Mesothelial cell of epicardium (in vitro differentiated cells): ENCODE measurements around the gene REEP1. TPM values are rescaled to one million over a fixed set of nuclear protein-coding genes. Genes with fewer than 3 reads are reported as not detected.
"Not testable (repeated sequence)": the region's sequence is repeated elsewhere in the genome, so short reads cannot be mapped to it uniquely, and the experiment has no call there.

Experiments
- DNase-seq, 2 experiments: peaks; one replicate each; pipeline ENCODE4 v3.0.0; 2021; ENCODE audit warnings: low spot score in 2 of 2; ENCODE audit not compliant: unreplicated experiment in 2 of 2
- H3K27ac Mint-ChIP-seq: 2 replicates; pipeline ENCODE4 v1.8.0; 2021; ENCODE audit warnings: mixed read lengths
- H3K27me3 Mint-ChIP-seq: 2 replicates; pipeline ENCODE4 v1.8.0; 2021; ENCODE audit warnings: low read depth, mixed read lengths
- H3K36me3 Mint-ChIP-seq: 2 replicates; pipeline ENCODE4 v1.8.0; 2021; ENCODE audit warnings: mixed read lengths
- H3K4me1 Mint-ChIP-seq: 2 replicates; pipeline ENCODE4 v1.8.0; 2021; ENCODE audit warnings: mixed read lengths
- H3K4me3 Mint-ChIP-seq: 2 replicates; pipeline ENCODE4 v1.8.0; 2021; ENCODE audit warnings: mild to moderate bottlenecking, moderate library complexity, mixed read lengths
- H3K9me3 Mint-ChIP-seq: 2 replicates; pipeline ENCODE4 v1.8.0; 2021; ENCODE audit warnings: mixed read lengths
- total RNA-seq: library from RNA; stranded (reverse); gene quantifications from 3 replicates; pipeline ENCODE4 v1.2.1, GENCODE V29; 2021
- TF ChIP-seq, protein P1 (sequence below): fragments of 200-600 bp; sonication (generic); IDR thresholded peaks from one replicate; pipeline ENCODE4 v1.5.0; 2021; ENCODE audit warnings: antibody characterized with exemption; ENCODE audit not compliant: unreplicated experiment

Gene REEP1
- total RNA-seq, 1 donor from 2014 or later: 1.9 TPM

GRCh38 chr2:86231680-86232372, 105.6 kb downstream of the REEP1 start:
- no peak for DNase-seq
- peaks cover 20% of the 10 kb centered on the region for H3K4me1 Mint-ChIP-seq
- H3K27ac Mint-ChIP-seq: no peak overlapping the region
- no peaks in the 10 kb centered on the region for H3K36me3 Mint-ChIP-seq
- no peaks in the 10 kb centered on the region for H3K9me3 Mint-ChIP-seq
- peaks cover 2% of the 10 kb centered on the region for H3K27me3 Mint-ChIP-seq
- H3K4me3 Mint-ChIP-seq: no peak overlapping the region
- TF ChIP-seq, protein P1, sequence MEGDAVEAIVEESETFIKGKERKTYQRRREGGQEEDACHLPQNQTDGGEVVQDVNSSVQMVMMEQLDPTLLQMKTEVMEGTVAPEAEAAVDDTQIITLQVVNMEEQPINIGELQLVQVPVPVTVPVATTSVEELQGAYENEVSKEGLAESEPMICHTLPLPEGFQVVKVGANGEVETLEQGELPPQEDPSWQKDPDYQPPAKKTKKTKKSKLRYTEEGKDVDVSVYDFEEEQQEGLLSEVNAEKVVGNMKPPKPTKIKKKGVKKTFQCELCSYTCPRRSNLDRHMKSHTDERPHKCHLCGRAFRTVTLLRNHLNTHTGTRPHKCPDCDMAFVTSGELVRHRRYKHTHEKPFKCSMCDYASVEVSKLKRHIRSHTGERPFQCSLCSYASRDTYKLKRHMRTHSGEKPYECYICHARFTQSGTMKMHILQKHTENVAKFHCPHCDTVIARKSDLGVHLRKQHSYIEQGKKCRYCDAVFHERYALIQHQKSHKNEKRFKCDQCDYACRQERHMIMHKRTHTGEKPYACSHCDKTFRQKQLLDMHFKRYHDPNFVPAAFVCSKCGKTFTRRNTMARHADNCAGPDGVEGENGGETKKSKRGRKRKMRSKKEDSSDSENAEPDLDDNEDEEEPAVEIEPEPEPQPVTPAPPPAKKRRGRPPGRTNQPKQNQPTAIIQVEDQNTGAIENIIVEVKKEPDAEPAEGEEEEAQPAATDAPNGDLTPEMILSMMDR: no peak

DNA sequence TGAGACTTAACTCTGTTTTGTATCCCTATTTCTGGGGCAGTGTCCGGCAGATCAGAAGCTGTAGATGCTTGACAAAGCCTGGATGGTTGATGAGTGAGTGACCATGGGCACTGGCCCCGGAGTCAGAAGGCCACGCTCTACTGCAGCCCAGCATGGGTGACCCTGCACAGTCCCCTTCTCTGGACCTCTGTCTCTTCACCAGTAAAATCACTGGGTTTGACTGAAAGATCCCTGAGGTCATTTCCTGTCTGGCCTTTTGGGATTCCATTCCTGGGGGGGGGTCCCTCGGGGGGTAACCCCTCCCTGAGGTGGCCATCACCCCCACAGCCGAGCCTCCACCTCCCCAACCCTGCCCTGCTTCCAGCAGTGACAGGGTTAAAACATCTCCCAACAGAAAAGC, 106.5 kb downstream of the REEP1 start:
- no peak for DNase-seq
- Mint-ChIP-seq H3K27ac (no peak overlapping the region), H3K27me3 (no peaks in the 10 kb centered on the region), H3K36me3 (no peaks in the 10 kb centered on the region), H3K4me1 (peaks cover 20% of the 10 kb centered on the region), H3K9me3 (no peaks in the 10 kb centered on the region), H3K4me3 (no peak overlapping the region)
- TF ChIP-seq, protein P1: no peak

DNA sequence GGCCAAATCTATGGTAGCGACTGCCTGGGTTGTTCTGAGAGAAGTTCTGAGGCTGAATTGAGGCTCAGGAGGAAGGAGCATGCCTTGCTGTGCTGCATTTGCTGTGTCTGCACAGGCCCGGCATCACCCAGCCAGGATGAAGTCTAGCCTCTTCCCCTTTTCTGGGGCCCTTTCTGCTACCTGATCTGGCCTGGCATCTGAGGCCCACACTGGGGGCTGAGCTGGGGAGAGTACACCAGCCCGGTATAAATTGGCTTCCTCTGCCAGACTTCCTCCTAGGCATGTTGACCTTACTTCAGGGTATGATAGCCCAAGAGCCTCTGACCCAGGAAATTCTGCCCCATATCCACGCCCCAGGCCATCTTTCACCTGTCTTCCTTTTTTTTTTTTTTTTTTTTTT, 108.2 kb downstream of the REEP1 start:
- no peak overlapping the region for H3K27ac Mint-ChIP-seq
- DNase-seq: no peak
- H3K4me1 Mint-ChIP-seq: peaks cover 21% of the 10 kb centered on the region
- H3K36me3 Mint-ChIP-seq: no peaks in the 10 kb centered on the region
- no peaks in the 10 kb centered on the region for H3K27me3 Mint-ChIP-seq
- H3K4me3 Mint-ChIP-seq: no peak overlapping the region
- TF ChIP-seq, protein P1: no peak
- H3K9me3 Mint-ChIP-seq: no peaks in the 10 kb centered on the region

DNA sequence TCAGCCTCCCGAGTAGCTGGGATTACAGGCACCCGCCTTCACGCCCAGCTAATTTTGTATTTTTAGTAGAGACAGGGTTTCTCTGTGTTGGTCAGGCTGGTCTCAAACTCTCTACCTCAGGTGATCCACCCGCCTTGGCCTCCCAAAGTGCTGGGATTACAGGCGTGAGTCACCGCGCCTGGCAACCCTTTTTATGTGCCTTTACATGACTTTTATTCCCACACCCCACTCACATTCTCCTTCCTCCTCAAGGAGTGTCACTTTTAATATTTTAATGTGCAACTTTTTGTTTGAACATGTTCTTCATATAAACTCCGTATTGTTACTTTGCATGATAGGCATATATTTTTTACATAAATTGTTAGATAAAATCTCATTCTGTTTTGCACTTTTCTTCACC, 108.9 kb downstream of the REEP1 start:
- peaks cover 25% of the 10 kb centered on the region for H3K4me1 Mint-ChIP-seq
- not testable (repeated sequence) for H3K4me3 Mint-ChIP-seq, H3K27ac Mint-ChIP-seq, DNase-seq, H3K36me3 Mint-ChIP-seq, H3K27me3 Mint-ChIP-seq, H3K9me3 Mint-ChIP-seq

DNA sequence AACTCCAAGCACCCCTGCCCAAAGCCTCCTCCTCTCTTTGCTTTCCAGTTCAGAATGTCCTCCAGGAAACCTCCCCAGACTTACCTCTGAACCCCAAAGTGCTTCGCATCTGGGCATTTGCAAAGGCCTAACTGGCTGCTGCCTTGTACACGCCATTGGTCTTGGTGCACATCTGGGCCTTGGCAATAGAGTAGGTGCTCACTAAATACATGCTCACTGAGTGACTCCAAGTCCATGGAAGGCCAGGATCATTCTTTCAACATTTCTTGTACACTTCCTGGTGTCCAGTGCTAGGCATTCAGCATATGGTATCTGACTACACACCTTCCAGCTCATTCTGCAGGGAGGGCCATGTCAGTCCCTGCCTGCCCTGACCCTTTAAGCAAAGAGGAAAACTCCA, 109.7 kb downstream of the REEP1 start:
- no peak overlapping the region for H3K4me3 Mint-ChIP-seq
- H3K4me1 Mint-ChIP-seq: peaks cover 26% of the 10 kb centered on the region
- H3K27me3 Mint-ChIP-seq: no peaks in the 10 kb centered on the region
- no peak for DNase-seq
- H3K36me3 Mint-ChIP-seq: no peaks in the 10 kb centered on the region
- H3K9me3 Mint-ChIP-seq: no peaks in the 10 kb centered on the region
- no peak overlapping the region for H3K27ac Mint-ChIP-seq
- TF ChIP-seq, protein P1: no peak

DNA sequence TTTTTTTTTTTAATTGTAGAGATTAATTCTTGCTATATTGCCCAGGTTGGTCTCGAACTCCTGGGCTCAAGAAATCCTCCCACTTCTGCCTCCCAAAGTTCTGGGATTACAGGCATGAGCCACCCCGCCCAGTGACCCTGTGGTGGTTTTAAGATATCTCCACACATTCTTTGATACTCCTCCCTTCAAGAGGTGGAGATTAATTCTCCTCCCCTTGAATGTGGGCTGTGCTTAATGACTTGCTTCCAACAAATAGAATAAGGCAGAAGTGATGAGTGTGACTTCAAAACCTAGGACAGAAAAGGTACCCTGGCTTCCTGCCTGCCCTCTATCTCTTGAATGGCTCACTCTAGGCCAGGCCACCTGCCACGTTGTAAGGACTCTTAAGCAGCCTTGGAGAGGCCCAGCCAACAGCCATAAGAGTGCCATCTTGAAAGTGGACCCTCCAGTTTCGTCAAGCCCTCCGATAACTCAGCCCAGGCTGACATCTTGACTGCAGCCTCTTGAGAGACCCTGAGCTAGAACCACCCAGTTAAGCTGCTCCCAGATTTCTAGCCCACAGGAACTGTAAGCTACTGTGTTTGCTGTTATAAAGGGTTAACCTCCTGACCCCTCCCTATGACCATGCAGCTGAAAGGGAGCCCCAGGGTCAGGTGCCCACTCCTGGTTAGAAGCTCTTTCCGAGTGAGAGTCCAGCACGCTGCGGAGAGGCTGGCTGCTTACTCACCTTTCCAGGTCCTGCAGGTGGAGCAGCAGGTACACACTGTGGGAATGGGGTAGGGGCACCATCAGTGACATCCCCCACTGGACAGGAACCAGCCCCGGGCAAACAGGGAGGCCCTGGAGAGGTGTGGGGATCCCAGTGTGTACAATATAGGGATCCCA, 110.5 kb downstream of the REEP1 start:
- TF ChIP-seq, protein P1: no peak
- Mint-ChIP-seq H3K36me3 (no peaks in the 10 kb centered on the region), H3K27me3 (no peaks in the 10 kb centered on the region), H3K4me1 (peaks cover 31% of the 10 kb centered on the region), H3K9me3 (no peaks in the 10 kb centered on the region), H3K4me3 (no peak overlapping the region), H3K27ac (no peak overlapping the region)
- no peak for DNase-seq
